Stomach (tissue), 4 donors: ENCODE measurements around the gene SYNDIG1.

Source experiments
- POLR2AphosphoS5 ChIP-seq, 3 donors: sonication (generic); formaldehyde crosslinking; IDR thresholded peaks; one replicate each; pipeline ENCODE4 v1.6.1; 2016; ENCODE audit warnings: antibody characterized with exemption in 3 of 3
- TF ChIP-seq, protein P1 (sequence below), 7 experiments: fragments of 450-650 bp in 4 of 7; fragments of 200-600 bp in 3 of 7; sonication (generic) in 3 of 7; IDR thresholded peaks; one replicate each; pipeline ENCODE4 v1.5.1; 2016 to 2019; ENCODE audit warnings: antibody characterized with exemption in 7 of 7, control low read depth in 2 of 7, mild to moderate bottlenecking in 1 of 7

- TF ChIP-seq, protein P1, sequence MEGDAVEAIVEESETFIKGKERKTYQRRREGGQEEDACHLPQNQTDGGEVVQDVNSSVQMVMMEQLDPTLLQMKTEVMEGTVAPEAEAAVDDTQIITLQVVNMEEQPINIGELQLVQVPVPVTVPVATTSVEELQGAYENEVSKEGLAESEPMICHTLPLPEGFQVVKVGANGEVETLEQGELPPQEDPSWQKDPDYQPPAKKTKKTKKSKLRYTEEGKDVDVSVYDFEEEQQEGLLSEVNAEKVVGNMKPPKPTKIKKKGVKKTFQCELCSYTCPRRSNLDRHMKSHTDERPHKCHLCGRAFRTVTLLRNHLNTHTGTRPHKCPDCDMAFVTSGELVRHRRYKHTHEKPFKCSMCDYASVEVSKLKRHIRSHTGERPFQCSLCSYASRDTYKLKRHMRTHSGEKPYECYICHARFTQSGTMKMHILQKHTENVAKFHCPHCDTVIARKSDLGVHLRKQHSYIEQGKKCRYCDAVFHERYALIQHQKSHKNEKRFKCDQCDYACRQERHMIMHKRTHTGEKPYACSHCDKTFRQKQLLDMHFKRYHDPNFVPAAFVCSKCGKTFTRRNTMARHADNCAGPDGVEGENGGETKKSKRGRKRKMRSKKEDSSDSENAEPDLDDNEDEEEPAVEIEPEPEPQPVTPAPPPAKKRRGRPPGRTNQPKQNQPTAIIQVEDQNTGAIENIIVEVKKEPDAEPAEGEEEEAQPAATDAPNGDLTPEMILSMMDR (IDR thresholded peaks at IDR 0.05) = no peak
- TF ChIP-seq POLR2AphosphoS5 (IDR thresholded peaks at IDR 0.05) = no peak
Measured at GRCh38 chr20:24631173-24631505, 161.7 kb downstream of the SYNDIG1 start.
